ENCODE measurements around the gene GULP1. TPM values are rescaled to one million over a fixed set of nuclear protein-coding genes. Genes with fewer than 3 reads are reported as not detected.
"Not testable (repeated sequence)": the region's sequence is repeated elsewhere in the genome, so short reads cannot be mapped to it uniquely, and the experiment has no call there.

The GULP1 gene
- total RNA-seq, 1 experiment from 2014 or later = 86.8 TPM

DNA sequence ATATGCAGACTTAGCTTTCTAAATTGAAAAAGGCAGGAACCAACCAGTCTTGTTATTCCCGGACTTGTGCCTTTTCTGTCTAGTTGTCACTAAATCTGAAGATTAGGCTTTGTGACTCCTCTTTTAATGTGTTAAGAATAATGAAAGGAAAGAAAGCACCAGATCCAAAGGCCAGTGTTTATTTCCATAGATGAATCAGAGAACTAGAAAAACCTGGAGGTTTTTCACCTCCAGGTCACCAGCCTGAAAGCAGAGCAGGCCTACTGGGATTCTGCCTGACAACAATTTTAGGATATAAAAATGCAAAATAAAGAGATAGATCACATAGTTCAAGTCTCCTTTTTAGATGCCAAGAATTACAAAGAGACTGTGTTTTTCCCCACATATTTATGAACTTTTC is 160.4 kb downstream of the GULP1 start:
- Mint-ChIP-seq H3K36me3 (ENCODE audit: insufficient read depth, unreplicated experiment) (peaks cover 6% of the 10 kb centered on the region), H3K4me3 (ENCODE audit: low read depth, unreplicated experiment) (no peak overlapping the region), H3K4me1 (ENCODE audit: low read depth, unreplicated experiment) (no peaks in the 10 kb centered on the region), H3K27ac (ENCODE audit: unreplicated experiment) (no peak overlapping the region), H3K27me3 (ENCODE audit: unreplicated experiment) (no peaks in the 10 kb centered on the region), H3K9me3 (ENCODE audit: low read depth, unreplicated experiment) (peaks cover 7% of the 10 kb centered on the region)
- BruUV-seq (replicated peaks) = no TSS peak
- intact Hi-C loops (cut with micrococcal nuclease; ENCODE audit: unreplicated experiment) = no loop called here
- CTCF ChIA-PET = no interaction called here
- no peak for DNase-seq
- TF ChIP-seq, protein P1, sequence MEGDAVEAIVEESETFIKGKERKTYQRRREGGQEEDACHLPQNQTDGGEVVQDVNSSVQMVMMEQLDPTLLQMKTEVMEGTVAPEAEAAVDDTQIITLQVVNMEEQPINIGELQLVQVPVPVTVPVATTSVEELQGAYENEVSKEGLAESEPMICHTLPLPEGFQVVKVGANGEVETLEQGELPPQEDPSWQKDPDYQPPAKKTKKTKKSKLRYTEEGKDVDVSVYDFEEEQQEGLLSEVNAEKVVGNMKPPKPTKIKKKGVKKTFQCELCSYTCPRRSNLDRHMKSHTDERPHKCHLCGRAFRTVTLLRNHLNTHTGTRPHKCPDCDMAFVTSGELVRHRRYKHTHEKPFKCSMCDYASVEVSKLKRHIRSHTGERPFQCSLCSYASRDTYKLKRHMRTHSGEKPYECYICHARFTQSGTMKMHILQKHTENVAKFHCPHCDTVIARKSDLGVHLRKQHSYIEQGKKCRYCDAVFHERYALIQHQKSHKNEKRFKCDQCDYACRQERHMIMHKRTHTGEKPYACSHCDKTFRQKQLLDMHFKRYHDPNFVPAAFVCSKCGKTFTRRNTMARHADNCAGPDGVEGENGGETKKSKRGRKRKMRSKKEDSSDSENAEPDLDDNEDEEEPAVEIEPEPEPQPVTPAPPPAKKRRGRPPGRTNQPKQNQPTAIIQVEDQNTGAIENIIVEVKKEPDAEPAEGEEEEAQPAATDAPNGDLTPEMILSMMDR (IDR thresholded peaks at IDR 0.05; ENCODE audit: unreplicated experiment) = no peak

DNA sequence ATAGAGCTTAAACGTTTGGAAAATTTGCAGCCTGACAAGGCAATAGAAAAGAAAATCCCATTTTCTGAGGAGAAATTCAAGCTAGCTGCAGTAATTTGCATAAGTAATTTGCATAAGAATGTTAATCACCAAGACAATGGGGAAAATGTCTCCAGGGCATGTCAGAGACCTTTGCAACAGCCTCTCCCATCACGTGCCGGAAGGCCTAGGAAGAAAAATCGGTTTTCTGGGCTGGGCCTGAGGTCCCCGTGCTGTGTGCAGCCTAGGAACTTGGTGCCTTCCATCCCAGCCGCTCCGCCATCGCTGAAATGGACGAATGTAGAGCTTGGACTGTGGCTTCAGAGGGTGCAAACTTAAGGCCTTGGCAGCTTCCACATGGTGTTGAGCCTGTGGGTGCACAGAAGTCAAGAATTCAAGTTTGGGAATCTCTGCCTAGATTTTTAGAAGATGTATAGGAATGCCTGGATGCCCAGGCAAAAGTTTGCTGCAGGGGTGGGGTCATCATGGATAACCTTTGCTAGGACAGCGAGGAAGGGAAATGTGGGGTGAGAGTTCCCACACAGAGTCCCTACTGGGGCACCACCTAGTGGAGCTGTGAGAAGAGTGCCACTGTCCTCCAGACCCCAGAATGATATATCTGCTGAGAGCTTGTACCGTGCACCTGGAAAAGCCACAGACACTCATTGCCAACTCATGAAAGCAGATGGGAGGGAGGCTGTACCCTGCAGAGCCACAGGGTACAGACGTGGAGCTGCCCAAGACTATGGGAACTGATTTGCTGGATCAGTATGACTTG is 164.6 kb downstream of the GULP1 start:
- no peaks in the 10 kb centered on the region for H3K4me1 Mint-ChIP-seq (ENCODE audit: low read depth, unreplicated experiment)
- CTCF ChIA-PET = interaction anchor here (1.3 kb wide), 1 partner anchor 11 kb away, joined by 4 read pairs; no protein-coding TSS in a partner anchor
- no peaks in the 10 kb centered on the region for H3K27me3 Mint-ChIP-seq (ENCODE audit: unreplicated experiment)
- TF ChIP-seq, protein P1 (IDR thresholded peaks at IDR 0.05; ENCODE audit: unreplicated experiment) = no peak
- no peak for DNase-seq
- intact Hi-C loops (cut with micrococcal nuclease; ENCODE audit: unreplicated experiment) = no loop called here
- H3K36me3 Mint-ChIP-seq (ENCODE audit: insufficient read depth, unreplicated experiment) = peaks cover 6% of the 10 kb centered on the region
- BruUV-seq (replicated peaks) = no TSS peak
- peaks cover 4% of the 10 kb centered on the region for H3K9me3 Mint-ChIP-seq (ENCODE audit: low read depth, unreplicated experiment)
- H3K4me3 Mint-ChIP-seq (ENCODE audit: low read depth, unreplicated experiment) = no peak overlapping the region
- no peak overlapping the region for H3K27ac Mint-ChIP-seq (ENCODE audit: unreplicated experiment)

DNA sequence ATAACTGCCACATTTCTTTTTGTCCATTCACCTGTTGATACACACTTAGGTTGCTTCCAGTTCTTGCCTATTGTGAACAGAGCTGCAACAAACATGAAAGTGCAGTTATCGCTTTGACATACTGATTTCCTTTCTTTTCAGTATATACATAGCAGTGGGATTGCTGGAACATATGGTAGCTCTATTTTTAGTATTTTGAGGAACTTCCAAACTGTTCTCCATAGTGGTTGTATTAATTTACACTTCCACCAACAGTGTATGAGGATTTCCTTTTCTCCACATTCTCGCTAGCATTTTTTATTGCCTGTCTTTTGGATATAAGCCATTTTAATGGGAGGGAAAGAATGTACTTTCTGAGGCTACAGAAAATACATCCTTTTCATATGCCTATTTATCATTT is 167.4 kb downstream of the GULP1 start:
- peaks cover 2% of the 10 kb centered on the region for H3K36me3 Mint-ChIP-seq (ENCODE audit: insufficient read depth, unreplicated experiment)
- no peaks in the 10 kb centered on the region for H3K4me1 Mint-ChIP-seq (ENCODE audit: low read depth, unreplicated experiment)
- intact Hi-C loops (cut with micrococcal nuclease; ENCODE audit: unreplicated experiment) = no loop called here
- H3K27me3 Mint-ChIP-seq (ENCODE audit: unreplicated experiment) = no peaks in the 10 kb centered on the region
- no peak overlapping the region for H3K27ac Mint-ChIP-seq (ENCODE audit: unreplicated experiment)
- H3K4me3 Mint-ChIP-seq (ENCODE audit: low read depth, unreplicated experiment) = no peak overlapping the region
- DNase-seq = no peak
- H3K9me3 Mint-ChIP-seq (ENCODE audit: low read depth, unreplicated experiment) = peaks cover 2% of the 10 kb centered on the region
- TF ChIP-seq, protein P1 (IDR thresholded peaks at IDR 0.05; ENCODE audit: unreplicated experiment) = no peak
- CTCF ChIA-PET = no interaction called here
- no TSS peak for BruUV-seq (replicated peaks)

DNA sequence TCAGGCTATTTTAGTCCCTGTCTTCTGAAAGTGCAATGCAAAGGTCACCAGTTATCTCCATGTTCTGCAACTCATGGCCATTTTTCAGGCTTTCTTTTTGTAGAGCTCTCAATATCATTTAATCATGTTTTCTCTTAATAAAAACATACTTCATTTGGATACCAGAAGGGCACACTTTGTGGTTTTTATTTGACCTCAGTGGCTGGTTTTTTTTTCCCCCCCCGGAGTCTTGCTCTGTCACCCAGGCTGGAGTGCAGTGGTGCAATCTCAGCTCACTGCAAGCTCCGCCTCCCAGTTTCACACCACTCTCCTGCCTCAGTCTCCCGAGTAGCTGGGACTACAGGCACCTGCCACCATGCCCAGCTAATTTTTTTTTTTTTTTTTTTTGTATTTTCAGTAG is 174.4 kb downstream of the GULP1 start:
- CTCF ChIA-PET = interaction anchor here (0.6 to 2.0 kb wide), 2 partner anchors 9 to 1495 kb away, joined by 4 read pairs; no protein-coding TSS in a partner anchor
- H3K27ac Mint-ChIP-seq (ENCODE audit: unreplicated experiment) = not testable (repeated sequence)

DNA sequence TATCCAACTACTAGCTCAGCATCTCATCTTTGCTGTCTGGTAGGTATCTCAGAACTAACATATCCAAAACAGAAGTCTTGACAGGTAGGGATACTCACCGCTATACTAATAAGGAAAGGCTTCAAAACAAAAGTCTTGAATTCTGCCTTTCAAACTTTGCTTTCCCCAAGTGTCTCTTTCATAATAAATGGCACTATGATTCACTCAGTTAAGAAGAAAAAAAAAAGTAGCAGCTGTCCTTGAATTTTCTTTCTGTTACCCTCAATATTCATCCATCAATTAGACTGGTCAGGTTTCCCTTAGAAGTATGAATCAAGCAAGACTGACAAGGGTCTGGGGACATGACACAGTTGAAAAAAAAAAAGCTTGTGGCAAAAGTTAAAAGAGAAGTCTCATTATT is 175.1 kb downstream of the GULP1 start:
- intact Hi-C loops (cut with micrococcal nuclease; ENCODE audit: unreplicated experiment) = no loop called here
- Mint-ChIP-seq H3K4me1 (ENCODE audit: low read depth, unreplicated experiment) (peaks cover 17% of the 10 kb centered on the region), H3K4me3 (ENCODE audit: low read depth, unreplicated experiment) (no peak overlapping the region), H3K36me3 (ENCODE audit: insufficient read depth, unreplicated experiment) (peaks cover 12% of the 10 kb centered on the region), H3K27me3 (ENCODE audit: unreplicated experiment) (no peaks in the 10 kb centered on the region), H3K9me3 (ENCODE audit: low read depth, unreplicated experiment) (peaks cover 3% of the 10 kb centered on the region), H3K27ac (ENCODE audit: unreplicated experiment) (peak overlapping the region; percentile 27)
- TF ChIP-seq, protein P1 (IDR thresholded peaks at IDR 0.05; ENCODE audit: unreplicated experiment) = no peak
- no TSS peak for BruUV-seq (replicated peaks)
- CTCF ChIA-PET = interaction anchor here (2.0 kb wide), 1 partner anchor 10 kb away, joined by 4 read pairs; no protein-coding TSS in a partner anchor
- no peak for DNase-seq

More for the DNA sequence above, 174.4 kb downstream of the GULP1 start:
- H3K27me3 Mint-ChIP-seq (ENCODE audit: unreplicated experiment); H3K9me3 Mint-ChIP-seq (ENCODE audit: low read depth, unreplicated experiment); DNase-seq; BruUV-seq (replicated peaks); intact Hi-C loops (cut with micrococcal nuclease; ENCODE audit: unreplicated experiment); H3K4me3 Mint-ChIP-seq (ENCODE audit: low read depth, unreplicated experiment): not testable (repeated sequence)
- peaks cover 12% of the 10 kb centered on the region for H3K36me3 Mint-ChIP-seq (ENCODE audit: insufficient read depth, unreplicated experiment)
- peaks cover 17% of the 10 kb centered on the region for H3K4me1 Mint-ChIP-seq (ENCODE audit: low read depth, unreplicated experiment)
